ENCODE results near the gene DROSHA.

DNA sequence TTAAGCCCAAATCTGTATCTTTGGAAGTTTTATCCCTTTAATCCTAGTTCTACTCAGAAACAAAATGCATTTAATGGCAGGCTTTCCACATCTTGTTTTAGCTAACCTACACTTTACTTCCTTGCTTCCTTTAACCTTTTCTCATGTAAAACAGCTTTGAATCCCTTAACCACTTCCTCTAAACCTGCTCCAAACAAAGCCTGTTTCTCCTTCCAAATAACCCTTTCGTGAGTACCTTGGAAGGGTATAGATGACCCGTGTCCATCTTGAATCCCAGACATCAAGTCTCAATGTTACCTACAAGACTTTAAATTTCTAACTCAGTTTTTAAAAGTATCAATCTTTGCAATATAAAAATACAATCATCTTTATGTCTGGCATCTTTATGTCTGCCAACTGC, 78.4 kb downstream of the DROSHA start:
- TF ChIP-seq, protein P1, sequence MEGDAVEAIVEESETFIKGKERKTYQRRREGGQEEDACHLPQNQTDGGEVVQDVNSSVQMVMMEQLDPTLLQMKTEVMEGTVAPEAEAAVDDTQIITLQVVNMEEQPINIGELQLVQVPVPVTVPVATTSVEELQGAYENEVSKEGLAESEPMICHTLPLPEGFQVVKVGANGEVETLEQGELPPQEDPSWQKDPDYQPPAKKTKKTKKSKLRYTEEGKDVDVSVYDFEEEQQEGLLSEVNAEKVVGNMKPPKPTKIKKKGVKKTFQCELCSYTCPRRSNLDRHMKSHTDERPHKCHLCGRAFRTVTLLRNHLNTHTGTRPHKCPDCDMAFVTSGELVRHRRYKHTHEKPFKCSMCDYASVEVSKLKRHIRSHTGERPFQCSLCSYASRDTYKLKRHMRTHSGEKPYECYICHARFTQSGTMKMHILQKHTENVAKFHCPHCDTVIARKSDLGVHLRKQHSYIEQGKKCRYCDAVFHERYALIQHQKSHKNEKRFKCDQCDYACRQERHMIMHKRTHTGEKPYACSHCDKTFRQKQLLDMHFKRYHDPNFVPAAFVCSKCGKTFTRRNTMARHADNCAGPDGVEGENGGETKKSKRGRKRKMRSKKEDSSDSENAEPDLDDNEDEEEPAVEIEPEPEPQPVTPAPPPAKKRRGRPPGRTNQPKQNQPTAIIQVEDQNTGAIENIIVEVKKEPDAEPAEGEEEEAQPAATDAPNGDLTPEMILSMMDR (IDR thresholded peaks at IDR 0.05; ENCODE audit: low read depth, low read length, poor library complexity, severe bottlenecking) = no peak
- TF ChIP-seq EZH2phosphoT487 (IDR thresholded peaks at IDR 0.05; ENCODE audit: borderline replicate concordance, low read length) = no peak
